ENCODE data around the gene SNX6.
"Not testable (repeated sequence)": the region's sequence is repeated elsewhere in the genome, so short reads cannot be mapped to it uniquely, and the experiment has no call there.

The SNX6 gene

DNA sequence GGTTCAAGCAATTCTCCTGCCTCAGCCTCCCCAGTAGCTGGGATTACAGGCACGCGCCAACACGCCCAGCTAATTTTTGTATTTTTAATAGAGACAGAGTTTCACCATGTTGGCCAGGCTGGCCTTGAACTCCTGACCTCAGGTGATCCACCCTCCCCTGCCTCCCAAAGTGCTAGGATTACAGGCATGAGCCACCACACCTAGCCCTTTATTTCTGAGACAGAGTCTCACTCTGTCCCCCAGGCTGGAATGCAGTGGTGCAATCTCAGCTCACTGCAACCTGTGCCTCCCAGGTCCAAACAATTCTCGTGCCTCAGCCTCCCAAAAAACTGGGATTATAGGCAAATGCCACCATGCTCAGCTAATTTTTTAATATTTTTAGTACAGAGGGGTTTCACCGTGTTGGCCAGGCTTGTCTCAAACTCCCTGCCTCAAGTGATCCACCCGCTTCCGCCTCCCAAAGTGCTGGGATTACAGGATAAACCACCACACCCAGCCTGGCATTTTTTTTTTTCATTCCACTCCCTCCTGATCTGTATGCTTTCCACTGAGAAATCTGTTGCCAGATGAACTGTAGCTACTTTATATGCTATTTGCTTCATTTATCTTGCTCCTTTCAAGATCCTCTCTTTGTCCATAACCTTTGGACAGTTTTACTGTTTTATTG is 109.5 kb downstream of the SNX6 start:
- DNase-seq: not testable (repeated sequence)

All from AML-193 (cell line).